Testis (tissue), 3 donors: Measurements from ENCODE around the gene SLC16A1. TPM values are rescaled to one million over a fixed set of nuclear protein-coding genes. Genes with fewer than 3 reads are reported as not detected.
"Not testable (repeated sequence)": the region's sequence is repeated elsewhere in the genome, so short reads cannot be mapped to it uniquely, and the experiment has no call there.

Experiments used
- DNase-seq: peaks from one replicate; pipeline ENCODE4 v3.0.0-alpha.2; 2019
- H3K27ac ChIP-seq, 2 donors: fragments of 200-600 bp; sonication (generic); one replicate each; pipeline ENCODE4 v1.5.1; 2019
- H3K27me3 ChIP-seq: fragments of 200-600 bp; sonication (generic); one replicate; pipeline ENCODE4 v1.5.1; 2019
- H3K36me3 ChIP-seq: fragments of 200-600 bp; sonication (generic); one replicate; pipeline ENCODE4 v1.5.1; 2017; ENCODE audit warnings: low read depth; ENCODE audit errors: missing control alignments
- H3K4me1 ChIP-seq: fragments of 200-600 bp; sonication (generic); one replicate; pipeline ENCODE4 v1.5.1; 2019
- H3K4me3 ChIP-seq, 2 donors: fragments of 200-600 bp; sonication (generic); one replicate each; pipeline ENCODE4 v1.5.1; 2017 to 2019
- H3K9me3 ChIP-seq: fragments of 200-600 bp; sonication (generic); one replicate; pipeline ENCODE4 v1.5.1; 2017
- CTCF ChIP-seq, 3 experiments: fragments of 450-650 bp in 2 of 3; fragments of 200-600 bp in 1 of 3; sonication (generic) in 1 of 3; IDR thresholded peaks; one replicate each; pipeline ENCODE4 v1.5.1; 2016 to 2019; ENCODE audit warnings: antibody characterized with exemption in 3 of 3, mild to moderate bottlenecking in 2 of 3, moderate library complexity in 1 of 3
- POLR2A ChIP-seq: fragments of 450-650 bp; IDR thresholded peaks from one replicate; pipeline ENCODE4 v1.6.1; 2017; ENCODE audit warnings: antibody characterized with exemption, mild to moderate bottlenecking, moderate library complexity
- WGBS, 2 donors: methylation state at CpG; one replicate each; pipeline ENCODE4 v1.1.5; 2018; 5-methylcytosine and 5-hydroxymethylcytosine counted together
- intact Hi-C: fragments of 100-400 bp; cut with DNase I; formaldehyde crosslinking; loops from one replicate; pipeline ENCODE4 v1.15.1; 2023; ENCODE audit warnings: low total_unique reads
- polyA plus RNA-seq: library from polyadenylated mRNA; stranded (reverse); fragments of 350-450 nt; fragmentation: Illumina TruSeq; extraction: RNeasy Lipid Tissue Mini Kit (QIAGEN cat#74804); gene quantifications from one replicate; pipeline ENCODE4 v1.2.3, GENCODE V29; 2014; ENCODE audit warnings: low read depth, low replicate concordance; ENCODE audit not compliant: insufficient read depth
- total RNA-seq, 2 donors: library from RNA; depleted of rRNA; stranded (reverse); fragments of >200 nt; gene quantifications; one replicate each; pipeline ENCODE4 v1.2.3, GENCODE V29; 2016

SLC16A1 gene
- total and polyA plus RNA-seq, 3 donors from 2014 or later = 70.3 to 130 (median 102) TPM

- no peaks in the 10 kb centered on the region for H3K36me3 ChIP-seq
- DNase-seq = peak; percentile 74
- intact Hi-C loops = no loop called here
- H3K27ac ChIP-seq = no peak overlapping the region
- H3K4me3 ChIP-seq = no peak overlapping the region
- no peaks in the 10 kb centered on the region for H3K27me3 ChIP-seq
- no peaks in the 10 kb centered on the region for H3K4me1 ChIP-seq
- H3K9me3 ChIP-seq = no peaks in the 10 kb centered on the region
- WGBS, 2 donors = 28 to 39% methylated on average over 7 of the region's 7 CpGs
- no peak for TF ChIP-seq CTCF (IDR thresholded peaks at IDR 0.05)
- no peak for TF ChIP-seq POLR2A
Measured at GRCh38 chr1:112998592-112999235, 42.7 kb upstream of the SLC16A1 start.

DNA sequence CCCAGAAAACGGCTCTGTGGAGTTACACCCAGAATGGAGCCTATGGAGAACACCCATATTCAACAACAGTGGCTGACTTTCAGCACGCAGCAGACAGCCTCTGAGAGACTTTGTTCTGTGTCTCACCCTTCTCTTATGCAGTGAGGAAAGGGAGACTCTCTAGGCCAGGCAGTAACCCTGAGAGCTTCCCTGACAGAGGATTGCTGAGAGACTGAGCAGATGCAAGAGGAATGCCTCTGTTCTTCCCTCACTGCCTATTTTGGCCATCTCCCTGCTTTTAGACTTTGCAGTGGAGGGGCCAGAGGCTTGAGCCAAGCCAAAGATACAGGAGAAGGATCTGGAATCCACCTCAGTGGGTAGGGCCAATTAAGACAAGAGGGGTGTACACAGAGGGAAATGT, 41.8 kb upstream of the SLC16A1 start:
- H3K36me3 ChIP-seq = no peaks in the 10 kb centered on the region
- WGBS, 2 donors = 77 to 84% methylated on average over 2 of the region's 2 CpGs
- DNase-seq = no peak
- TF ChIP-seq POLR2A = no peak
- TF ChIP-seq CTCF (IDR thresholded peaks at IDR 0.05) = no peak
- H3K27me3 ChIP-seq = no peaks in the 10 kb centered on the region
- H3K4me1 ChIP-seq = no peaks in the 10 kb centered on the region
- no peak overlapping the region for H3K4me3 ChIP-seq
- intact Hi-C loops = no loop called here
- no peak overlapping the region for H3K27ac ChIP-seq
- H3K9me3 ChIP-seq = no peaks in the 10 kb centered on the region

DNA sequence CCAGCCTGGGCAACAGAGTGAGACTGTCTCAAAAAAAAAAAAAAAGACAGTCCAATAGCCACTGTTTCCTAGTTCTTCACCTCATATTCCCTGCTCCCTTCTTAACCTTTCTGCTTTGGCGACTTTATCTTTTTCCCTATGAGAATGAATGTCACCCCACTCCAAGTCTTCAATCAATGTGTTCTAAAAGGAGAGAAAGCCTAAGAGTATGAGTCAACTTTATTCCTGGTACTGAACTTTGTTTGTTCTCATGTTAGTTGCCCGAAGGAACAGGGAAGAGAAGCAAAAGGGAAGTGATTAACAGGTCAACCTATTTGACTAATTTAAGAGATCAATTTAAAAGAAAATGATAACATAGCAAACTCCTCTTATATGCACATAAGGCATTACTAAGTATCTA, 39.9 kb upstream of the SLC16A1 start:
- intact Hi-C loops = no loop called here
- no peak overlapping the region for H3K27ac ChIP-seq

DNA sequence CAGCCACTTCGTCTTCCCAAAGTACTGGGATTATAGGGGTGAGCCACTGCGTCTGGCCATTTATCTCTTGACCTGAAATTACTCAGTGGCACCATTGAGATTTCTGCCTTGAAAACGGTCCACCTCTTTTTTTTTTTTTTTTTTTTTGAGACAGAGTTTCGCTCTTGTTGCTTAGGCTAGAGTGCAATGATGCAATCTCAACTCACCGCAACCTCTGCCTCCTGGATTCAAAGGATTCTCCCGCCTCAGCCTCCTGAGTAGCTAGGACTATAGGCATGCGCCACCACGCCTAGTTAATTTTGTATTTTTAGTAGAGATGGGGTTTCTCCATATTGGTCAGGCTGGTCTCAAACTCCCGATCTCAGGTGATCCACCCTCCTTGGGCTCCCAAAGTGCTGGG, 39.0 kb upstream of the SLC16A1 start:
- H3K4me1 ChIP-seq, H3K27ac ChIP-seq, H3K9me3 ChIP-seq, intact Hi-C loops, H3K4me3 ChIP-seq, H3K36me3 ChIP-seq, H3K27me3 ChIP-seq, DNase-seq: not testable (repeated sequence)
- 91 to 93% methylated on average over 9 of the region's 9 CpGs for WGBS, 2 donors

More for the DNA sequence above, 39.9 kb upstream of the SLC16A1 start:
- TF ChIP-seq POLR2A (no peak), CTCF (IDR thresholded peaks at IDR 0.05) (no peak)
- H3K4me1 ChIP-seq = no peaks in the 10 kb centered on the region
- no peaks in the 10 kb centered on the region for H3K27me3 ChIP-seq
- no peak for DNase-seq
- H3K4me3 ChIP-seq = no peak overlapping the region
- H3K9me3 ChIP-seq = no peaks in the 10 kb centered on the region
- no peaks in the 10 kb centered on the region for H3K36me3 ChIP-seq
- 67 to 80% methylated on average over 2 of the region's 2 CpGs for WGBS, 2 donors

DNA sequence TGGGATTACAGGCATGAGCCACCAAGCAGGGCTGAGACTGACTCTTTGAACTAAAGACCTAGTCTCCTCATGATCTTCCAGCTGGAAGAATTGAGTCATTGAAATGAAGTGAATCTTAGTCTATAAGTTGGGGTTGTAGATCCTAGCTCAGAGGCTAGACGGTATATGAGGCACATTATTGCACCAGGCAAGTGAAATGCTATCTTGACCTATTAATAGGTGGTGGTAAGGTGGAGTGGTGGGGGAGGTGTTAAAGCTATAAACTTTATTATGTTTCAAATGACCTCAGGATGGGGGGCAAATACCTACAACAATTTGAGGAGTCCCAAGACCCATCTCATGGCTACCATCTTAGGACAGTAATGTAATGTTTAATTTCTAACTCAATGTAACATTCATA, 36.8 kb upstream of the SLC16A1 start:
- Histone ChIP-seq H3K27ac (no peak overlapping the region), H3K27me3 (no peaks in the 10 kb centered on the region), H3K4me1 (no peaks in the 10 kb centered on the region), H3K9me3 (no peaks in the 10 kb centered on the region), H3K36me3 (no peaks in the 10 kb centered on the region), H3K4me3 (no peak overlapping the region)
- 89 to 100% methylated on average over 1 of the region's 1 CpG for WGBS, 2 donors
- no peak for DNase-seq
- intact Hi-C loops = no loop called here
- TF ChIP-seq CTCF (IDR thresholded peaks at IDR 0.05) (no peak), POLR2A (no peak)
